NCI-H82 treated with DMSO at 0.1 percent for 48 hours (cell line): ENCODE data around the gene RBM48.
"Not testable (repeated sequence)": the region's sequence is repeated elsewhere in the genome, so short reads cannot be mapped to it uniquely, and the experiment has no call there.

Experiments used
- DNase-seq: peaks from one replicate; lab custom pipeline; 2025; ENCODE audit not compliant: unreplicated experiment; lab: John Stamatoyannopoulos, UW

The RBM48 gene

GRCh38 chr7:92543542-92543941, 14.9 kb downstream of the RBM48 start:
- not testable (repeated sequence) for DNase-seq

DNA sequence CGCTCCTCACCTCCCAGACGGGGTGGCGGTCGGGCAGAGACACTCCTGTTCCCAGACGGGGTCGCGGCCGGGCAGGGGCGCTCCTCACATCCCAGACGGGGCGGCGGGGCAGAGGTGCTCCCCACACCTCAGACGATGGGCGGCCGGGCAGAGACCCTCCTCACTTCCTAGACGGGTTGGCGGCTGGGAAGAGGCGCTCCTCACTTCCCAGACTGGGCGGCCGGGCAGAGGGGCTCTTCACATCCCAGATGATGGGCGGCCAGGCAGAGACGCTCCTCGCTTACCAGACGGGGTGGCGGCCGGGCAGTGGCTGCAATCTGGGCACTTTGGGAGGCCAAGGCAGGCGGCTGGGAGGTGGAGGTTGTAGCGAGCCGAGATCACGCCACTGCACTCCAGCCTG, 16.5 kb downstream of the RBM48 start:
- DNase-seq, result not testable (repeated sequence)

- no peak for DNase-seq
These were observed 18.4 kb downstream of the RBM48 start for GRCh38 chr7:92546856-92547497.

- no peak for DNase-seq
These were observed 19.0 kb downstream of the RBM48 start for GRCh38 chr7:92547579-92547978.

DNA sequence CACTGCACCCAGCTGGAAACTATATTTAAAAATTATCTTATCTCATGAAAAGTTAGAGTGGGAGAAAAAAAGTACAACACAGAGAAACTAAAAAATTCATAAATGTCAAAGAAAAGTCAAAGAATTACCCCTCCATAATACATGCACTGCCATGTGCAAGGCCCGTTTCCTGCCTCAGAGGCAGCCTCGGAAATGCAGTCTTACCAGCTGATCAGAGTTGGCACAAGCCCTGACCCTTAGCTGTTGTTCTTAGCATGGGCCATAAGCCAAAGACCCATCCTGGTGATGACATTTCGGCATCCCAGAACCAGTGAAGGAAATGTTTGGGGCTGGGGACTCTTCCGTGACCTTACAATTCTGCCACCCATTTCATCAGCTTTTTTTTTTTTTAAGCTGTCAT, 21.6 kb downstream of the RBM48 start:
- DNase-seq, result no peak

GRCh38 chr7:92557249-92557648, 28.7 kb downstream of the RBM48 start:
- no peak for DNase-seq

DNA sequence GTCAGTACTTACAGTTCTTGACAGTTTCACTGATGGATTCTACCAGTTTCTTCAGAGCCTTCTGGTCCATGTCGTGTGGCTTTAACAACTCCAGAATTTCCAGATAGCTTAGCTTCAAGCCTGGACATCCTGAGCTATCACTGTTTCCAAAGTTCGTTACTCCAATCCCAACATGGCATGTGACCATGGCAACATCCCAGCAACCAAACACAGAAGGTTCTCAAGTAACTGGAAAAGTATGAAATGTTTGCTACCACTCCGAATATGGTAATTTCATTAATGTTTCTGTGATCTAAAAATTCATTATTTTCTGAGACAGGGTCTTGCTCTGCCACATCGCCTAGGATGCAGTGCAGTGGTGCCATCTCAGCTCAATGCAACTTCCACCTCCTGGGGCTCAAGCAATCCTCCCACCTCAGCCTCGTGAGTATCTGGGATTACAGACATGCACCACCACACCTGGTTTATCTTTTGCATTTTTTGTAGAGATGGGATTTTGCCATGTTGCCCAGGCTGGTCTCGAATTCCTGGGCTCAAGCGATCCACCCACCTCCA, 29.3 kb downstream of the RBM48 start:
- no peak for DNase-seq

GRCh38 chr7:92560602-92561001, 32.0 kb downstream of the RBM48 start:
- DNase-seq, result no peak

- no peak for DNase-seq
These were observed 34.8 kb downstream of the RBM48 start for GRCh38 chr7:92563345-92563744.

DNA sequence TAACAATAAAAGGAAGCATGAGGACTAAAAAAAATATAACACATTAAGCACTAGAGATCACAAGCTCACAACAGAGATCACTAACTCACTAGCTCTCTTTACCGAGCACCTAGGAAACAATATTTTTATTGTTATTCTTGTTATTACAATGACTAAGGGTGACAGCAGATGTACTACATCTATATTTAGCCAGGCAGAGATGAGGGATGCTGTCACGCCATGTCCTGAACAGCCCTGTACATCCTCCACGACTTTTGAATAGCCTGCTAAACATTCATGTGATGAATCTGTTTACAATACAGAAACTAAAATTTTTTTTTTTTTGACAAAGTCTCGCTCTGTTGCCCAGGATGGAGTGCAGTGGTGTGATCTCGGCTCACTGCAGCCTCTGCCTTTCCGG, 38.9 kb downstream of the RBM48 start:
- no peak for DNase-seq

DNA sequence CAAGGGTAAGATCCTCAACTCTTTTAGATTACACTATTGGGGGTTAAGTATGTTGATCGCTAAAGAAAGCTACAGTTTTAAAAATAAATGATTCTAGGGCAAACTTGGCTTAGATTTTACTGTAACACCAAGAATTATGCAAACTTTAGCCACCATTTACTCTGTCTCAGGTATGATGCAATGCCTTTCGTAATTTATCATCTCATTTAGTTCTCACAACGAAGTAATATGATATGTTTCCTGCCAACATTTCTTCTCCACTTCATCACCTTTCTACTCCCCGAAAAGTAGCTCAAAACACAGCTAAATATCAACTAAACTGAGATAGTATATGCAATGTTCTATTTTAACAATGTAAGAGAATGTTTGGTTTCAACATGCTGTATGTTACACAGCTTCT, 40.5 kb downstream of the RBM48 start:
- DNase-seq, result no peak

DNA sequence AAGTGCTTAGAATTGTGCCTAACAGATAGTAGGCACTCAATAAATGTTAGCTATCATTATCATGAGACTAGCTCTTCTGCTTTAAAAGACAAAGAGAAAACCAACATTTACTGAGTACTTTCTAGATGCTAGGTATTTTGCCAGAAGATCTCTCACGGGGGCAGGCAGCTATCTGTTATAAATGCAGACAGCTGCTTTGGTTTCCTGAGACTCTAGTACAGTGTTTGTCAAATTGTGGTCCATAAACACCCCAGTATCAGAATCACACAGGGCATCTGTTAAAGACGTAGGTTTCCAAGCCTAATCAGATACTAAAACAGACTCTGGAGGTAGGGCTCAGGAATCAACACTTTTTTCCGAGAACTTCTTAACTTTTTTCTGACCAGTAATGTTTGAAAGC, 47.7 kb downstream of the RBM48 start:
- peak; percentile 35 for DNase-seq

GRCh38 chr7:92582948-92583347, 54.4 kb downstream of the RBM48 start:
- no peak for DNase-seq

DNA sequence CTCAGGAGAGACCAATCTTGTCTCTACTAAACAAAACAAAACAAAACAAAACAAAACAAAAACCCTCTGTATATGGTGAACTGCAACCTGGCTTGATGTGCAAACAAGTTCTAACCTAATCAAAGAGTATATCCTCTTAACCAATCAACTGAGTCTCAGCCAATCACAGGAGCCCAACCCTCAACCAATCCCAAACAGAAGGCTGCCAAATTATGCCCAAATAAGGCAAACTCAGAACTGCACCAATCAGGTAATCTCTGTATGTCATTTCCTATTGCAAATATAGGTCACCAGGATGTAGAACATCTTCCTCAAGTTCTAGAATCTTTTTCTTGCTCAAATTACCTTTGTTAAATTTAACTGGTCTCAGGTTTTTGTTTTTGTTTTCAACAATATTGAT, 56.4 kb downstream of the RBM48 start:
- no peak for DNase-seq

DNA sequence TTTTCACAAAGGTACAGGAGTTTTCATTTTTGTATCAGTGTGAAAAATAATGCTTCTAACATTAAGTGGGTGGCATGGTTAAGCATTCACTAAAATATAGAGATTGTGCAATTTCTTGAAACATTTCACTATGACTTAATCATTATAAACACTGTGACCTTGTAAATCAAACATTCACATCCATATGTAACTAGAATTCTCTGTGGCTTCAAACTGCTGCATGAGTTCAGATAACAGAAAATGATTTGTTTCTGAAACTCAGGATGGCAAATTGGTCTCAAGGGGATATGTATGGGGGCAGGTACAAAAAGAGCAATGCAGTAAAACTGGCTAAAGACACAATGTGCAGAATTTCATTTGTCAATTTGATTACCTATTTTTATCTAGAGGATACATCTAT, 57.8 kb downstream of the RBM48 start:
- DNase-seq, result no peak

GRCh38 chr7:92586841-92587240, 58.2 kb downstream of the RBM48 start:
- DNase-seq, result no peak
